ENCODE data around the gene COPG1.
"Not testable (repeated sequence)": the region's sequence is repeated elsewhere in the genome, so short reads cannot be mapped to it uniquely, and the experiment has no call there.

Gene COPG1

GRCh38 chr3:129211772-129212171 lies 37.6 kb upstream of the COPG1 start:
- DNase-seq (ENCODE audit: low read depth): no peak
- no peak for TF ChIP-seq MAX (IDR thresholded peaks at IDR 0.05; ENCODE audit: low read depth, low read length)
- TF ChIP-seq MYC (IDR thresholded peaks at IDR 0.05; ENCODE audit: low read depth, low read length): no peak
- no peak for TF ChIP-seq POLR2A (IDR thresholded peaks at IDR 0.05; ENCODE audit: extremely low read depth, insufficient read length)
- TF ChIP-seq, protein P1, sequence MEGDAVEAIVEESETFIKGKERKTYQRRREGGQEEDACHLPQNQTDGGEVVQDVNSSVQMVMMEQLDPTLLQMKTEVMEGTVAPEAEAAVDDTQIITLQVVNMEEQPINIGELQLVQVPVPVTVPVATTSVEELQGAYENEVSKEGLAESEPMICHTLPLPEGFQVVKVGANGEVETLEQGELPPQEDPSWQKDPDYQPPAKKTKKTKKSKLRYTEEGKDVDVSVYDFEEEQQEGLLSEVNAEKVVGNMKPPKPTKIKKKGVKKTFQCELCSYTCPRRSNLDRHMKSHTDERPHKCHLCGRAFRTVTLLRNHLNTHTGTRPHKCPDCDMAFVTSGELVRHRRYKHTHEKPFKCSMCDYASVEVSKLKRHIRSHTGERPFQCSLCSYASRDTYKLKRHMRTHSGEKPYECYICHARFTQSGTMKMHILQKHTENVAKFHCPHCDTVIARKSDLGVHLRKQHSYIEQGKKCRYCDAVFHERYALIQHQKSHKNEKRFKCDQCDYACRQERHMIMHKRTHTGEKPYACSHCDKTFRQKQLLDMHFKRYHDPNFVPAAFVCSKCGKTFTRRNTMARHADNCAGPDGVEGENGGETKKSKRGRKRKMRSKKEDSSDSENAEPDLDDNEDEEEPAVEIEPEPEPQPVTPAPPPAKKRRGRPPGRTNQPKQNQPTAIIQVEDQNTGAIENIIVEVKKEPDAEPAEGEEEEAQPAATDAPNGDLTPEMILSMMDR (IDR thresholded peaks at IDR 0.05; ENCODE audit: low read depth, low read length): no peak
- no peak overlapping the region for H3K4me3 ChIP-seq (ENCODE audit: low read depth, low read length)

DNA sequence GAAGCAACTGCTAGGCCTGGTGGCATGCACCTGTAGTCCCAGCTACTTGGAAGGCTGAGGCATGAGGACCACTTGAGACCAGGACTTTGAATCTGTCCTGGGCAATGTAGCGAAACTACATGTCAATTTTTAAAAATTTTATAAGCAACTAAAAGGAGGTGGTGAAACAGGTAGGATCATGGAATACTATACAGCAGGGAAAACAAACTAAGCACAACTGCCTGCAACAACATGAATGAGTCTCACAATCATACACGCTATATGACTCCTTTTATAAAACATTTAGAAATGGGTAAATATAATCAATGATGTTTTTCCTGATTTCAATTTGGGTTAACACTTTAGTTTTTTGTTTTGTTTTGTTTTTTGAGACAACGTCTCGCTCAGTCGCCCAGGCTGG lies 36.2 kb upstream of the COPG1 start:
- DNase-seq (ENCODE audit: low read depth): no peak
- TF ChIP-seq, protein P1 (IDR thresholded peaks at IDR 0.05; ENCODE audit: low read depth, low read length): no peak
- TF ChIP-seq MYC (IDR thresholded peaks at IDR 0.05; ENCODE audit: low read depth, low read length) (no peak), POLR2A (IDR thresholded peaks at IDR 0.05; ENCODE audit: extremely low read depth, insufficient read length) (no peak), MAX (IDR thresholded peaks at IDR 0.05; ENCODE audit: low read depth, low read length) (no peak)
- no peak overlapping the region for H3K4me3 ChIP-seq (ENCODE audit: low read depth, low read length)

GRCh38 chr3:129218742-129219141 lies 30.7 kb upstream of the COPG1 start:
- H3K4me3 ChIP-seq (ENCODE audit: low read depth, low read length): no peak overlapping the region
- DNase-seq (ENCODE audit: low read depth): no peak
- TF ChIP-seq MYC (IDR thresholded peaks at IDR 0.05; ENCODE audit: low read depth, low read length): no peak
- TF ChIP-seq, protein P1 (IDR thresholded peaks at IDR 0.05; ENCODE audit: low read depth, low read length): no peak
- TF ChIP-seq POLR2A (IDR thresholded peaks at IDR 0.05; ENCODE audit: extremely low read depth, insufficient read length): no peak
- TF ChIP-seq MAX (IDR thresholded peaks at IDR 0.05; ENCODE audit: low read depth, low read length): no peak

DNA sequence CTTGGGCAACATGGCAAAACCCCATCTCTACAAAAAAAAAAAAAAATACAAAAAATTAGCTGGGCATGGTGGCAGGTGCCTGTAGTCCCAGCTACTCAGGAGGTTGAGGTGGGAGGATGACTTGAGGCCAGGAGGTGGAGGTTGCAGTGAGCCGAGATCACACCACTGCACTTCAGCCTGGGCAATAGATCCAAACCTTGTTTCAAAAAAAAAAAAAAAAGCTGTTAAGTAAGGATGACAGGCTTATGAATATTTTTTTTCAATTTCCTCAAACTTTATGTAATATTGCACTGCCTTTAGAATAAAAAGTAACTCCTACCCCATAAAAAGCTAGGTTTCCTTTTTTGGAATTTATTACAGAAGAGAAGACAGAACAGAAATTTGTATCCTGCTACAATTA lies 25.0 kb upstream of the COPG1 start:
- H3K4me3 ChIP-seq (ENCODE audit: low read depth, low read length); DNase-seq (ENCODE audit: low read depth): not testable (repeated sequence)

DNA sequence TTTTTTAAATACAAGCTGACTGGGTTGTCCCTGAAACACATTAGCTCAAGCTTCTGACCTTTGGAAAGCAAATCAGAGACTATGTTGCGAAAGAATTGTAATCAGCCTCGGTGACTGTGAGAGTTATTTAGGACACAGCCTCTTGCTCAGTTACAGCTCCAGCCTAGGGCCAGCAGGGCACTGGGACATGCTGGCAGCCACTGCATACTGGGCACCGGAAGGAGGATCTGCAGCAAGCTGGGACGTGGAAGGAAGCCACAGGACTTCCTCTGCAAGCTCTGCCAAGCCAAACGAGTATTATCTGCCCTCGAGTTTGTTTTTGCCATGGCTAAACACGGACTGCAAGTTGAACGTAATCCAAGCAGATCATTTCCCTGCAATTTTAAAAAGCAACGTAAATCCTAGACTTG lies 24.4 kb upstream of the COPG1 start:
- peak; percentile 86 for DNase-seq (ENCODE audit: low read depth)
- TF ChIP-seq, protein P1 (IDR thresholded peaks at IDR 0.05; ENCODE audit: low read depth, low read length): no peak
- TF ChIP-seq POLR2A (IDR thresholded peaks at IDR 0.05; ENCODE audit: extremely low read depth, insufficient read length): no peak
- no peak for TF ChIP-seq MAX (IDR thresholded peaks at IDR 0.05; ENCODE audit: low read depth, low read length)
- no peak for TF ChIP-seq MYC (IDR thresholded peaks at IDR 0.05; ENCODE audit: low read depth, low read length)
- H3K4me3 ChIP-seq (ENCODE audit: low read depth, low read length): peak overlapping the region; percentile 22

- TF ChIP-seq MAX (IDR thresholded peaks at IDR 0.05; ENCODE audit: low read depth, low read length) (no peak), MYC (IDR thresholded peaks at IDR 0.05; ENCODE audit: low read depth, low read length) (no peak), POLR2A (IDR thresholded peaks at IDR 0.05; ENCODE audit: extremely low read depth, insufficient read length) (no peak)
- TF ChIP-seq, protein P1 (IDR thresholded peaks at IDR 0.05; ENCODE audit: low read depth, low read length): no peak
- no peak overlapping the region for H3K4me3 ChIP-seq (ENCODE audit: low read depth, low read length)
- DNase-seq (ENCODE audit: low read depth): no peak
Observed at GRCh38 chr3:129226374-129226773, 23.0 kb upstream of the COPG1 start.

All from NB4 (cell line).